GM18517 (cell line): Measurements from ENCODE around the gene DCLRE1A.

Source experiments
- ATAC-seq: cut with Tn5 transposase; IDR thresholded peaks from one replicate; pipeline ENCODE4 v1.9.1; 2021; ENCODE audit warnings: mild to moderate bottlenecking, moderate library complexity; ENCODE audit not compliant: unreplicated experiment

DCLRE1A gene

GRCh38 chr10:113854013-113854760, at the start of gene DCLRE1A, which contains the start of gene NHLRC2:
TSS of gene DCLRE1A (minus strand) at chr10:113854082. CDS start at chr10:113853182, 900 bp downstream.
TSS of gene NHLRC2 (plus strand) at chr10:113854661. CDS start at chr10:113854873, 212 bp downstream.
- peak; percentile 35 for ATAC-seq

- no peak for ATAC-seq
Measured at GRCh38 chr10:113899952-113900598, 46.2 kb upstream of the DCLRE1A start.

- ATAC-seq = no peak
Measured at GRCh38 chr10:113897693-113898618, 44.1 kb upstream of the DCLRE1A start.

- ATAC-seq = no peak
Measured at GRCh38 chr10:113895018-113895417, 41.1 kb upstream of the DCLRE1A start.

GRCh38 chr10:113894581-113894980, 40.7 kb upstream of the DCLRE1A start:
- ATAC-seq = no peak

GRCh38 chr10:113893570-113893969, 39.7 kb upstream of the DCLRE1A start:
- ATAC-seq = no peak

GRCh38 chr10:113891476-113891875, 37.6 kb upstream of the DCLRE1A start:
- no peak for ATAC-seq

GRCh38 chr10:113890769-113891168, 36.9 kb upstream of the DCLRE1A start:
- no peak for ATAC-seq

GRCh38 chr10:113889911-113890310, 36.0 kb upstream of the DCLRE1A start:
- no peak for ATAC-seq

GRCh38 chr10:113882240-113882639, 28.4 kb upstream of the DCLRE1A start:
- ATAC-seq = no peak

GRCh38 chr10:113880236-113880635, 26.4 kb upstream of the DCLRE1A start:
- no peak for ATAC-seq

GRCh38 chr10:113879691-113880090, 25.8 kb upstream of the DCLRE1A start:
- ATAC-seq = no peak

GRCh38 chr10:113876461-113876860, 22.6 kb upstream of the DCLRE1A start:
- ATAC-seq = no peak

GRCh38 chr10:113875212-113875611, 21.3 kb upstream of the DCLRE1A start:
- no peak for ATAC-seq

GRCh38 chr10:113872139-113873030, 18.5 kb upstream of the DCLRE1A start:
- ATAC-seq = no peak

GRCh38 chr10:113869789-113870188, 15.9 kb upstream of the DCLRE1A start:
- no peak for ATAC-seq

GRCh38 chr10:113867904-113868303, 14.0 kb upstream of the DCLRE1A start:
- no peak for ATAC-seq

GRCh38 chr10:113866551-113867394, 12.9 kb upstream of the DCLRE1A start:
- no peak for ATAC-seq

- ATAC-seq = no peak
Measured at GRCh38 chr10:113865901-113866300, 12.0 kb upstream of the DCLRE1A start.
